Measurements from ENCODE around the gene ERVFRD-1.

- TF ChIP-seq CTCF (IDR thresholded peaks at IDR 0.05) (no peak), POLR2AphosphoS5 (IDR thresholded peaks at IDR 0.05) (no peak)
Observed at GRCh38 chr6:11098004-11098403, 13.5 kb downstream of the ERVFRD-1 start.

Measured in esophagus muscularis mucosa (tissue), 3 donors.